Keratinocyte (primary cell): ENCODE measurements around the gene ST6GALNAC5. TPM values are rescaled to one million over a fixed set of nuclear protein-coding genes. Genes with fewer than 3 reads are reported as not detected.

Experiments
- DNase-seq: peaks from one replicate; pipeline ENCODE4 v3.0.0-alpha.2; 2011; ENCODE audit warnings: low read depth, missing footprints, low spot score
- FAIRE-seq: peaks from 2 replicates; lab custom pipeline; 2011; peaks lifted over from hg19 to GRCh38; lab: Jason Lieb, UNC
- H2AFZ ChIP-seq: 2 replicates; pipeline ENCODE4 v1.6.0; 2012; ENCODE audit warnings: low read length, control low read depth, inconsistent platforms; ENCODE audit not compliant: control insufficient read depth
- H3K27ac ChIP-seq: 2 replicates; pipeline ENCODE4 v1.5.1; 2011; ENCODE audit warnings: low read length; ENCODE audit not compliant: control insufficient read depth, insufficient read depth
- H3K27me3 ChIP-seq: 3 replicates; pipeline ENCODE4 v1.6.0; 2011; ENCODE audit warnings: low read length; ENCODE audit not compliant: control insufficient read depth, insufficient read depth; ENCODE audit errors: extremely low read depth
- H3K36me3 ChIP-seq, 2 experiments: 2 replicates in 1 of 2; 3 replicates in 1 of 2; pipeline ENCODE4 v1.5.1; 2011; ENCODE audit warnings: low read length in 2 of 2, mild to moderate bottlenecking in 1 of 2; ENCODE audit not compliant: control insufficient read depth in 2 of 2, insufficient read depth in 2 of 2; ENCODE audit errors: extremely low read depth in 1 of 2
- H3K4me1 ChIP-seq: 3 replicates; pipeline ENCODE4 v1.5.1; 2011; ENCODE audit warnings: low read length; ENCODE audit not compliant: control insufficient read depth, insufficient read depth; ENCODE audit errors: extremely low read depth
- H3K4me2 ChIP-seq: 3 replicates; pipeline ENCODE4 v1.6.0; 2011; ENCODE audit warnings: low read depth, low read length; ENCODE audit not compliant: control insufficient read depth, insufficient read depth; ENCODE audit errors: extremely low read depth
- H3K4me3 ChIP-seq, 3 experiments: fragments of 200-600 bp in 1 of 3; sonication (generic) in 1 of 3; 2 replicates in 2 of 3; 3 replicates in 1 of 3; pipeline ENCODE4 v1.5.1; 2011 to 2016; ENCODE audit warnings: low read length in 3 of 3, mild to moderate bottlenecking in 3 of 3, control low read depth in 2 of 3, inconsistent platforms in 1 of 3, low read depth in 1 of 3, mixed read lengths in 1 of 3, mixed run types in 1 of 3, moderate library complexity in 1 of 3; ENCODE audit not compliant: control insufficient read depth in 2 of 3, insufficient read depth in 2 of 3; ENCODE audit errors: extremely low read depth in 1 of 3
- H3K79me2 ChIP-seq: 2 replicates; pipeline ENCODE4 v1.6.0; 2012; ENCODE audit warnings: low read length; ENCODE audit not compliant: control insufficient read depth, insufficient read depth
- H3K9ac ChIP-seq: 3 replicates; pipeline ENCODE4 v1.6.0; 2011; ENCODE audit warnings: low read length; ENCODE audit not compliant: control insufficient read depth, insufficient read depth; ENCODE audit errors: extremely low read depth
- H3K9me1 ChIP-seq: 3 replicates; pipeline ENCODE4 v1.6.0; 2011; ENCODE audit warnings: low read length; ENCODE audit not compliant: control insufficient read depth, insufficient read depth; ENCODE audit errors: extremely low read depth
- H3K9me3 ChIP-seq: 2 replicates; pipeline ENCODE4 v1.5.1; 2012; ENCODE audit warnings: low read depth, low read length; ENCODE audit not compliant: control insufficient read depth
- H4K20me1 ChIP-seq: 3 replicates; pipeline ENCODE4 v1.6.0; 2011; ENCODE audit warnings: low read length; ENCODE audit not compliant: control insufficient read depth, insufficient read depth; ENCODE audit errors: extremely low read depth
- CTCF ChIP-seq, 3 experiments: IDR thresholded peaks in 1 of 3; conservative IDR thresholded peaks in 1 of 3; optimal IDR thresholded peaks in 1 of 3; 2 replicates in 2 of 3; 3 replicates in 1 of 3; pipeline versions ENCODE3 to v1.5.1; 2011; ENCODE audit warnings: low read length in 3 of 3, mild to moderate bottlenecking in 3 of 3, moderate library complexity in 2 of 3, control low read depth in 1 of 3, inconsistent platforms in 1 of 3; ENCODE audit not compliant: insufficient read depth in 2 of 3; ENCODE audit errors: extremely low read depth in 1 of 3
- EZH2 ChIP-seq: IDR thresholded peaks from one replicate; pipeline ENCODE4 v1.6.1; 2012; ENCODE audit warnings: inconsistent platforms, mild to moderate bottlenecking, low read length, moderate library complexity
- dilution Hi-C: fragments of 300-500 bp; cut with MboI; formaldehyde crosslinking; loops from one replicate; pipeline ENCODE4 v1.7.0; 2020; ENCODE audit warnings: low sequenced_read_pairs; ENCODE audit not compliant: extremely low pct_ligation_motif_present
- polyA plus RNA-seq, 5 experiments: library from polyadenylated mRNA; depleted of rRNA in 3 of 5; stranded (reverse) in 3 of 5; stranded (forward) in 1 of 5; unstranded in 1 of 5; fragments of >200 nt; gene quantifications; 1 replicate in 1 of 5; 2 replicates in 3 of 5; 3 replicates in 1 of 5; pipeline versions ENCODE4 v1.2.1 to v1.2.3, GENCODE V29; 2011 to 2012; ENCODE audit warnings: missing spikeins in 2 of 5, low read depth in 1 of 5, low replicate concordance in 1 of 5

Gene ST6GALNAC5
- polyA plus RNA-seq, 1 donor (not counting 4 experiments of a cell fraction or from before 2014, with no cell fraction given): 12.8 TPM

GRCh38 chr1:77012066-77012465 lies 144.8 kb downstream of the ST6GALNAC5 start:
- dilution Hi-C loops: no loop called here

GRCh38 chr1:77014073-77014788 lies 147.0 kb downstream of the ST6GALNAC5 start:
- Histone ChIP-seq H3K4me1 (peaks cover 5% of the 10 kb centered on the region), H3K4me2 (no peak overlapping the region), H3K36me3 (peaks cover 1 to 2% of the 10 kb centered on the region in 2 experiments), H4K20me1 (no peaks in the 10 kb centered on the region), H3K27ac (no peak overlapping the region), H3K9me1 (no peaks in the 10 kb centered on the region), H3K9me3 (no peaks in the 10 kb centered on the region), H2AFZ (no peak overlapping the region), H3K4me3 (no peak overlapping the region), H3K9ac (no peak overlapping the region), H3K27me3 (no peaks in the 10 kb centered on the region), H3K79me2 (peaks cover 27% of the 10 kb centered on the region)
- TF ChIP-seq CTCF (optimal IDR thresholded peaks at IDR 0.05 in 1 of 3, IDR thresholded peaks at IDR 0.05 in 1 of 3, conservative IDR thresholded peaks at IDR 0.05 in 1 of 3; ENCODE audit: extremely low read depth in 1 of 3, insufficient read depth in 2 of 3, low read length in 3 of 3) (no peak), EZH2 (no peak)
- no peak for FAIRE-seq
- DNase-seq: no peak
- dilution Hi-C loops: no loop called here

More at GRCh38 chr1:77012066-77012465, 144.8 kb downstream of the ST6GALNAC5 start:
- Histone ChIP-seq H4K20me1 (no peaks in the 10 kb centered on the region), H3K9ac (no peak overlapping the region), H3K36me3 (peaks cover 1 to 2% of the 10 kb centered on the region in 2 experiments), H3K4me3 (no peak overlapping the region), H3K4me2 (no peak overlapping the region), H3K79me2 (peaks cover 44% of the 10 kb centered on the region), H3K4me1 (no peaks in the 10 kb centered on the region), H3K9me1 (no peaks in the 10 kb centered on the region), H3K27me3 (no peaks in the 10 kb centered on the region), H2AFZ (no peak overlapping the region), H3K27ac (no peak overlapping the region), H3K9me3 (no peaks in the 10 kb centered on the region)
- TF ChIP-seq CTCF (optimal IDR thresholded peaks at IDR 0.05 in 1 of 3, IDR thresholded peaks at IDR 0.05 in 1 of 3, conservative IDR thresholded peaks at IDR 0.05 in 1 of 3; ENCODE audit: extremely low read depth in 1 of 3, insufficient read depth in 2 of 3, low read length in 3 of 3): no peak
- TF ChIP-seq EZH2: no peak
- FAIRE-seq (no peak), DNase-seq (no peak)
